Osteoblast (primary cell): Measurements from ENCODE around the gene PHF10. TPM values are rescaled to one million over a fixed set of nuclear protein-coding genes. Genes with fewer than 3 reads are reported as not detected.
"Not testable (repeated sequence)": the region's sequence is repeated elsewhere in the genome, so short reads cannot be mapped to it uniquely, and the experiment has no call there.

Experiments
- DNase-seq: peaks from one replicate; pipeline ENCODE4 v3.0.0; 2011; ENCODE audit warnings: low spot score, mixed read lengths; ENCODE audit not compliant: insufficient read length; ENCODE audit errors: missing footprints
- H2AFZ ChIP-seq: 2 replicates; pipeline ENCODE4 v1.6.0; 2011; ENCODE audit warnings: mild to moderate bottlenecking, low read length
- H3K27ac ChIP-seq: 2 replicates; pipeline ENCODE4 v1.5.1; 2011; ENCODE audit warnings: mild to moderate bottlenecking, low read depth, low read length, moderate library complexity
- H3K27me3 ChIP-seq: 2 replicates; pipeline ENCODE4 v1.6.0; 2012; ENCODE audit warnings: mild to moderate bottlenecking, control low read depth, inconsistent platforms, low read length, moderate library complexity; ENCODE audit not compliant: insufficient read depth
- H3K36me3 ChIP-seq: 2 replicates; pipeline ENCODE4 v1.5.1; 2011; ENCODE audit warnings: mild to moderate bottlenecking, low read length, control low read depth, moderate library complexity; ENCODE audit not compliant: insufficient read depth
- H3K4me1 ChIP-seq: 2 replicates; pipeline ENCODE4 v1.5.1; 2011; ENCODE audit warnings: mild to moderate bottlenecking, low read length, control low read depth, moderate library complexity; ENCODE audit not compliant: insufficient read depth
- H3K4me2 ChIP-seq: 2 replicates; pipeline ENCODE4 v1.6.0; 2011; ENCODE audit warnings: mild to moderate bottlenecking, low read length; ENCODE audit not compliant: insufficient read depth
- H3K4me3 ChIP-seq: fragments of 200-600 bp; sonication (generic); 3 replicates; pipeline ENCODE4 v1.5.1; 2012; ENCODE audit warnings: mild to moderate bottlenecking, low read length, inconsistent platforms; ENCODE audit not compliant: insufficient read depth
- H3K79me2 ChIP-seq: 2 replicates; pipeline ENCODE4 v1.6.0; 2012; ENCODE audit warnings: mild to moderate bottlenecking, low read length, control low read depth, inconsistent platforms; ENCODE audit not compliant: insufficient read depth
- H3K9me3 ChIP-seq: 2 replicates; pipeline ENCODE4 v1.5.1; 2011; ENCODE audit warnings: low read depth, low read length, control low read depth
- H4K20me1 ChIP-seq: 2 replicates; pipeline ENCODE4 v1.6.0; 2012; ENCODE audit warnings: mild to moderate bottlenecking, low read length, control low read depth; ENCODE audit not compliant: insufficient read depth
- CTCF ChIP-seq: IDR thresholded peaks from 2 replicates; pipeline ENCODE4 v1.5.1; 2011; ENCODE audit warnings: mild to moderate bottlenecking, low read depth, low read length, moderate library complexity; ENCODE audit errors: extremely low read depth
- total RNA-seq: library from RNA; depleted of rRNA; stranded (reverse); fragments of >200 nt; gene quantifications from 2 replicates; pipeline ENCODE4 v1.2.3, GENCODE V29; 2012

Gene PHF10
- total RNA-seq = 14.7 and 21.0 TPM in 2 replicates

DNA sequence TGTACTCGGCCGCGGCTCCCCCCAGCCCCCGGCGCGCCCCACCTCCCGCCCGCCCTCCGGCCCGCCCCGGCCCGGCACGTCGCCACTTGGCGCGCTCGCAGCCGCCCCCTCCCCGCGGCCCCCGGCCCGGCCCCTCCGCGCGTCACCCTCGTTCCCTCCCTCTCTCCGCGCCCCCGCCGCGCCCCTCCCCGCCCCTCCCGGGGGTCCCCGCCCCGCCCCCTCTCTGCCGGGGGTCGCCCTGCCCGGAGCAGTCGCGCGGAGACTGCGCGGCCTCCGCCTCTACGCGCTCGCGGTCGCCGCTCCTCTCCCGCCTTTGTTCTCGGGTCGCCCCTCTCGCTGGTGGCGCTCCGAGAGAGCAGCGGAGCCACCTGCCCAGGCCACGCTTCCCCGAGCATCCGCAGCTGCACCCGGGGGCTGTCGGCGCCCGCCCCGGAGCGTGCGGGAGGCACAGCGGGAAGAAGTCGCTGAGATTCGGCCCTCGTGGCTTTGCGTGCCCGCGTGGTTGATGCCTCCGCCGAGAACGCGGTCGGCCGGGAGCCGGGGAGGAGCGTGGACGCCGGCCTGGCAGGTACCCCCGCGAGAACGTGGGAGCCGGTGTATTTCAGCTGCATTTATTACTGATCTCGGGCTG is at the start of gene PHF10:
PHF10 (minus strand) TSS at position 7 of the 631 bp plus-strand sequence. CDS start 569 bp downstream, outside the sequence.
- TF ChIP-seq CTCF = no peak
- peak; percentile 92 for DNase-seq
- Histone ChIP-seq H3K4me2 (peak within 1 kb of the TSS; percentile 89), H3K4me3 (peak within 1 kb of the TSS; percentile 90), H3K36me3 (peaks cover 3% of the 10 kb centered on the region), H2AFZ (peak within 1 kb of the TSS; percentile 89), H3K9me3 (no peaks in the 10 kb centered on the region), H3K79me2 (peaks cover 29% of the 10 kb centered on the region), H3K27ac (peak within 1 kb of the TSS; percentile 89), H4K20me1 (peaks cover 13% of the 10 kb centered on the region), H3K27me3 (no peaks in the 10 kb centered on the region), H3K4me1 (peaks cover 15% of the 10 kb centered on the region)

GRCh38 chr6:169766921-169767736 is 42.8 kb upstream of the PHF10 start:
- Histone ChIP-seq H3K4me1 (no peaks in the 10 kb centered on the region), H3K4me3 (no peak overlapping the region), H2AFZ (no peak overlapping the region), H3K27ac (no peak overlapping the region), H4K20me1 (no peaks in the 10 kb centered on the region), H3K79me2 (no peaks in the 10 kb centered on the region), H3K36me3 (peaks cover 55% of the 10 kb centered on the region), H3K9me3 (no peaks in the 10 kb centered on the region), H3K27me3 (no peaks in the 10 kb centered on the region), H3K4me2 (no peak overlapping the region)
- DNase-seq = no peak
- TF ChIP-seq CTCF = no peak

GRCh38 chr6:169766232-169766631 is 41.9 kb upstream of the PHF10 start:
- Histone ChIP-seq H3K9me3 (no peaks in the 10 kb centered on the region), H2AFZ (no peak overlapping the region), H3K27ac (no peak overlapping the region), H3K27me3 (no peaks in the 10 kb centered on the region), H3K4me3 (no peak overlapping the region), H3K36me3 (peaks cover 60% of the 10 kb centered on the region), H3K79me2 (no peaks in the 10 kb centered on the region), H4K20me1 (no peaks in the 10 kb centered on the region), H3K4me2 (no peak overlapping the region), H3K4me1 (no peaks in the 10 kb centered on the region)
- no peak for DNase-seq
- TF ChIP-seq CTCF = no peak

GRCh38 chr6:169765789-169766188 is 41.5 kb upstream of the PHF10 start:
- H3K4me2 ChIP-seq, H3K27ac ChIP-seq, H3K4me1 ChIP-seq, H3K9me3 ChIP-seq, H3K27me3 ChIP-seq, DNase-seq, H2AFZ ChIP-seq, H4K20me1 ChIP-seq, H3K4me3 ChIP-seq, H3K79me2 ChIP-seq: not testable (repeated sequence)
- peaks cover 65% of the 10 kb centered on the region for H3K36me3 ChIP-seq
